CD4-positive, alpha-beta T cell (primary cell): ENCODE measurements around the gene RYR3. TPM values are rescaled to one million over a fixed set of nuclear protein-coding genes. Genes with fewer than 3 reads are reported as not detected.

Source experiments
- ATAC-seq: fragments of 200-7000 bp; cut with Tn5 transposase; one replicate; pipeline ENCODE4 v1.10.0; 2022; ENCODE audit warnings: mild to moderate bottlenecking; ENCODE audit not compliant: poor library complexity
- CTCF ChIA-PET: fragments of 350-600 bp; sonication (Branson Sonifier 250); formaldehyde crosslinking; loops from one replicate; lab custom pipeline; 2021; ENCODE audit warnings: antibody characterized with exemption, inconsistent platforms; lab: Charles Lee
- POLR2A ChIA-PET: fragments of 350-600 bp; sonication (Branson Sonifier 250); formaldehyde crosslinking; loops from one replicate; lab custom pipeline; 2021; ENCODE audit warnings: antibody characterized with exemption, inconsistent platforms; lab: Charles Lee
- DNase-seq, 14 experiments: peaks; one replicate each; pipeline ENCODE4 v3.0.0-alpha.2; 2013 to 2020; ENCODE audit warnings: mixed read lengths in 2 of 14
- H3K27ac ChIP-seq, 2 donors: one replicate each; pipeline versions ENCODE4 v1.5.1 to v1.7.0; 2013; ENCODE audit warnings: low read length in 2 of 2, low read depth in 1 of 2, mild to moderate bottlenecking in 1 of 2
- H3K27me3 ChIP-seq, 2 experiments: 1 replicate in 1 of 2; 2 replicates in 1 of 2; pipeline versions ENCODE4 v1.6.1 to v1.7.0; 2013; ENCODE audit warnings: low read length in 2 of 2, control low read depth in 1 of 2, mild to moderate bottlenecking in 1 of 2, moderate library complexity in 1 of 2; ENCODE audit not compliant: insufficient read depth in 2 of 2, control insufficient read depth in 1 of 2
- H3K36me3 ChIP-seq: one replicate; pipeline ENCODE4 v1.6.1; 2013; ENCODE audit warnings: low read length, control low read depth; ENCODE audit not compliant: insufficient read depth
- H3K4me1 ChIP-seq: one replicate; pipeline ENCODE4 v1.6.1; 2013; ENCODE audit warnings: low read length, control low read depth; ENCODE audit not compliant: insufficient read depth
- H3K4me3 ChIP-seq: one replicate; pipeline ENCODE4 v1.5.1; 2013; ENCODE audit warnings: mild to moderate bottlenecking, low read length, moderate library complexity
- H3K9me3 ChIP-seq, 2 experiments: 1 replicate in 1 of 2; 2 replicates in 1 of 2; pipeline versions ENCODE4 v1.6.1 to v1.7.0; 2013; ENCODE audit warnings: low read length in 2 of 2, mild to moderate bottlenecking in 2 of 2, control low read depth in 1 of 2, moderate library complexity in 1 of 2; ENCODE audit not compliant: control insufficient read depth in 1 of 2, insufficient read depth in 1 of 2
- H3K27ac Mint-ChIP-seq: one replicate; pipeline ENCODE4 v1.8.0; 2020; ENCODE audit warnings: mixed read lengths
- H3K27me3 Mint-ChIP-seq: one replicate; pipeline ENCODE4 v1.8.0; 2021; ENCODE audit warnings: mixed read lengths
- H3K36me3 Mint-ChIP-seq: one replicate; pipeline ENCODE4 v1.8.0; 2021; ENCODE audit warnings: low read depth, mixed read lengths
- H3K4me1 Mint-ChIP-seq: one replicate; pipeline ENCODE4 v1.8.0; 2021; ENCODE audit warnings: low read depth, mixed read lengths
- H3K4me3 Mint-ChIP-seq: one replicate; pipeline ENCODE4 v1.8.0; 2020; ENCODE audit warnings: mild to moderate bottlenecking, mixed read lengths
- H3K9me3 Mint-ChIP-seq: one replicate; pipeline ENCODE4 v1.8.0; 2020; ENCODE audit warnings: mixed read lengths
- CTCF ChIP-seq: fragments of 200-600 bp; IDR thresholded peaks from one replicate; pipeline ENCODE4 v1.8.0; 2022; ENCODE audit warnings: antibody characterized with exemption, mild to moderate bottlenecking
- intact Hi-C, 2 experiments: fragments of 100-400 bp; cut with DNase I in 1 of 2; cut with micrococcal nuclease in 1 of 2; formaldehyde crosslinking; loops; one replicate each; pipeline versions ENCODE4 v1.15.1 to v1.9.0; 2023 to 2025; cut with DNase I, micrococcal nuclease
- total RNA-seq, 174 experiments: library from RNA in 2 of 174; stranded (reverse) in 2 of 174; gene quantifications; one replicate each; pipeline ENCODE4 v1.2.3 and lab custom pipeline; 2021 to 2026

Gene RYR3
- total RNA-seq, 2 experiments from 2014 or later = not detected

- intact Hi-C loops = no loop called here
- no peaks in the 10 kb centered on the region for H3K9me3 Mint-ChIP-seq
- H3K4me1 Mint-ChIP-seq = no peaks in the 10 kb centered on the region
- no peak for DNase-seq
- peaks cover 20% of the 10 kb centered on the region for H3K27me3 Mint-ChIP-seq
- no peak for ATAC-seq
- Histone ChIP-seq H3K9me3 (no peaks in the 10 kb centered on the region), H3K4me1 (no peaks in the 10 kb centered on the region), H3K27me3 (peaks cover 8 to 10% of the 10 kb centered on the region in 2 experiments), H3K36me3 (no peaks in the 10 kb centered on the region), H3K27ac (no peak overlapping the region), H3K4me3 (no peak overlapping the region)
- ChIA-PET POLR2A (no interaction called here), CTCF (no interaction called here)
- TF ChIP-seq CTCF = no peak
- no peak overlapping the region for H3K27ac Mint-ChIP-seq
- H3K36me3 Mint-ChIP-seq = no peaks in the 10 kb centered on the region
- H3K4me3 Mint-ChIP-seq = no peak overlapping the region
Measured at GRCh38 chr15:33638453-33638852, 327.7 kb downstream of the RYR3 start.

- no peaks in the 10 kb centered on the region for H3K36me3 Mint-ChIP-seq
- ChIA-PET CTCF (no interaction called here), POLR2A (no interaction called here)
- H3K4me1 Mint-ChIP-seq = no peaks in the 10 kb centered on the region
- Histone ChIP-seq H3K4me1 (no peaks in the 10 kb centered on the region), H3K9me3 (no peaks in the 10 kb centered on the region), H3K27ac (no peak overlapping the region), H3K4me3 (no peak overlapping the region), H3K36me3 (no peaks in the 10 kb centered on the region), H3K27me3 (peaks cover 8 to 10% of the 10 kb centered on the region in 2 experiments)
- no peak overlapping the region for H3K4me3 Mint-ChIP-seq
- ATAC-seq (no peak), DNase-seq (no peak)
- TF ChIP-seq CTCF = no peak
- H3K9me3 Mint-ChIP-seq = no peaks in the 10 kb centered on the region
- no peak overlapping the region for H3K27ac Mint-ChIP-seq
- intact Hi-C loops = no loop called here
- H3K27me3 Mint-ChIP-seq = peaks cover 23% of the 10 kb centered on the region
Measured at GRCh38 chr15:33639051-33639450, 328.3 kb downstream of the RYR3 start.

GRCh38 chr15:33639456-33639855 is 328.7 kb downstream of the RYR3 start:
- Mint-ChIP-seq H3K27ac (no peak overlapping the region), H3K4me3 (no peak overlapping the region), H3K36me3 (no peaks in the 10 kb centered on the region), H3K4me1 (no peaks in the 10 kb centered on the region), H3K27me3 (peaks cover 25% of the 10 kb centered on the region), H3K9me3 (no peaks in the 10 kb centered on the region)
- no peak overlapping the region for H3K4me3 ChIP-seq
- TF ChIP-seq CTCF = no peak
- peaks cover 8 to 10% of the 10 kb centered on the region in 2 experiments for H3K27me3 ChIP-seq
- no peaks in the 10 kb centered on the region for H3K9me3 ChIP-seq
- no peaks in the 10 kb centered on the region for H3K4me1 ChIP-seq
- POLR2A ChIA-PET = no interaction called here
- H3K36me3 ChIP-seq = no peaks in the 10 kb centered on the region
- ATAC-seq = no peak
- intact Hi-C loops = no loop called here
- no peak overlapping the region for H3K27ac ChIP-seq
- no peak for DNase-seq
- CTCF ChIA-PET = no interaction called here
